ENCODE measurements around the gene EEFSEC. TPM values are rescaled to one million over a fixed set of nuclear protein-coding genes. Genes with fewer than 3 reads are reported as not detected.

EEFSEC gene
- total RNA-seq, 1 donor from 2014 or later = 6.1 TPM

- Histone ChIP-seq H3K9ac (ENCODE audit: low read length) (no peak overlapping the region), H3K36me3 (ENCODE audit: insufficient read depth, low read length) (no peaks in the 10 kb centered on the region), H2AFZ (ENCODE audit: low read depth, low read length) (no peak overlapping the region), H3K27me3 (ENCODE audit: insufficient read depth, low read length) (peaks cover 7% of the 10 kb centered on the region), H4K20me1 (ENCODE audit: insufficient read depth, low read length) (peaks cover 19% of the 10 kb centered on the region), H3K4me1 (ENCODE audit: insufficient read depth, low read length) (peaks cover 5% of the 10 kb centered on the region), H3K79me2 (ENCODE audit: insufficient read depth, low read length) (no peaks in the 10 kb centered on the region), H3K27ac (ENCODE audit: low read depth, low read length) (no peak overlapping the region), H3K4me3 (ENCODE audit: insufficient read depth, low read depth, low read length) (no peak overlapping the region), H3K4me2 (ENCODE audit: low read length) (no peak overlapping the region), H3K9me3 (ENCODE audit: insufficient read depth, low read depth, low read length) (no peaks in the 10 kb centered on the region)
- Mint-ChIP-seq H3K4me3 (ENCODE audit: unreplicated experiment) (no peak overlapping the region), H3K4me1 (ENCODE audit: low read depth, unreplicated experiment) (peaks cover 8% of the 10 kb centered on the region), H3K27ac (ENCODE audit: unreplicated experiment) (no peak overlapping the region), H3K9me3 (ENCODE audit: unreplicated experiment) (no peaks in the 10 kb centered on the region), H3K27me3 (ENCODE audit: low read depth, unreplicated experiment) (peaks cover 18% of the 10 kb centered on the region), H3K36me3 (ENCODE audit: low read depth, unreplicated experiment) (no peaks in the 10 kb centered on the region)
- TF ChIP-seq, protein P1, sequence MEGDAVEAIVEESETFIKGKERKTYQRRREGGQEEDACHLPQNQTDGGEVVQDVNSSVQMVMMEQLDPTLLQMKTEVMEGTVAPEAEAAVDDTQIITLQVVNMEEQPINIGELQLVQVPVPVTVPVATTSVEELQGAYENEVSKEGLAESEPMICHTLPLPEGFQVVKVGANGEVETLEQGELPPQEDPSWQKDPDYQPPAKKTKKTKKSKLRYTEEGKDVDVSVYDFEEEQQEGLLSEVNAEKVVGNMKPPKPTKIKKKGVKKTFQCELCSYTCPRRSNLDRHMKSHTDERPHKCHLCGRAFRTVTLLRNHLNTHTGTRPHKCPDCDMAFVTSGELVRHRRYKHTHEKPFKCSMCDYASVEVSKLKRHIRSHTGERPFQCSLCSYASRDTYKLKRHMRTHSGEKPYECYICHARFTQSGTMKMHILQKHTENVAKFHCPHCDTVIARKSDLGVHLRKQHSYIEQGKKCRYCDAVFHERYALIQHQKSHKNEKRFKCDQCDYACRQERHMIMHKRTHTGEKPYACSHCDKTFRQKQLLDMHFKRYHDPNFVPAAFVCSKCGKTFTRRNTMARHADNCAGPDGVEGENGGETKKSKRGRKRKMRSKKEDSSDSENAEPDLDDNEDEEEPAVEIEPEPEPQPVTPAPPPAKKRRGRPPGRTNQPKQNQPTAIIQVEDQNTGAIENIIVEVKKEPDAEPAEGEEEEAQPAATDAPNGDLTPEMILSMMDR (IDR thresholded peaks at IDR 0.05; ENCODE audit: insufficient read depth, low read depth, low read length) = no peak
- TF ChIP-seq EZH2 (IDR thresholded peaks at IDR 0.05; ENCODE audit: insufficient read depth, low read length) = no peak
- DNase-seq (ENCODE audit: low read depth) = no peak
- FAIRE-seq = no peak
Measured at GRCh38 chr3:128359846-128360642, 206.8 kb downstream of the EEFSEC start.

GRCh38 chr3:128360705-128361271 lies 207.5 kb downstream of the EEFSEC start:
- H4K20me1 ChIP-seq (ENCODE audit: insufficient read depth, low read length) = peaks cover 19% of the 10 kb centered on the region
- TF ChIP-seq EZH2 (IDR thresholded peaks at IDR 0.05; ENCODE audit: insufficient read depth, low read length) = no peak
- H3K9me3 ChIP-seq (ENCODE audit: insufficient read depth, low read depth, low read length) = no peaks in the 10 kb centered on the region
- peaks cover 5% of the 10 kb centered on the region for H3K4me1 ChIP-seq (ENCODE audit: insufficient read depth, low read length)
- peaks cover 7% of the 10 kb centered on the region for H3K27me3 ChIP-seq (ENCODE audit: insufficient read depth, low read length)
- peaks cover 8% of the 10 kb centered on the region for H3K4me1 Mint-ChIP-seq (ENCODE audit: low read depth, unreplicated experiment)
- H3K4me2 ChIP-seq (ENCODE audit: low read length) = peak overlapping the region; percentile 50
- DNase-seq (ENCODE audit: low read depth) (peak; percentile 22), FAIRE-seq (no peak)
- H3K79me2 ChIP-seq (ENCODE audit: insufficient read depth, low read length) = no peaks in the 10 kb centered on the region
- H3K36me3 ChIP-seq (ENCODE audit: insufficient read depth, low read length) = no peaks in the 10 kb centered on the region
- no peak overlapping the region for H3K9ac ChIP-seq (ENCODE audit: low read length)
- peak overlapping the region; percentile 18 for H3K27ac Mint-ChIP-seq (ENCODE audit: unreplicated experiment)
- H3K9me3 Mint-ChIP-seq (ENCODE audit: unreplicated experiment) = no peaks in the 10 kb centered on the region
- no peaks in the 10 kb centered on the region for H3K36me3 Mint-ChIP-seq (ENCODE audit: low read depth, unreplicated experiment)
- no peak overlapping the region for H3K4me3 Mint-ChIP-seq (ENCODE audit: unreplicated experiment)
- peaks cover 18% of the 10 kb centered on the region for H3K27me3 Mint-ChIP-seq (ENCODE audit: low read depth, unreplicated experiment)
- no peak overlapping the region for H2AFZ ChIP-seq (ENCODE audit: low read depth, low read length)
- no peak overlapping the region for H3K27ac ChIP-seq (ENCODE audit: low read depth, low read length)
- H3K4me3 ChIP-seq (ENCODE audit: insufficient read depth, low read depth, low read length) = no peak overlapping the region

DNA sequence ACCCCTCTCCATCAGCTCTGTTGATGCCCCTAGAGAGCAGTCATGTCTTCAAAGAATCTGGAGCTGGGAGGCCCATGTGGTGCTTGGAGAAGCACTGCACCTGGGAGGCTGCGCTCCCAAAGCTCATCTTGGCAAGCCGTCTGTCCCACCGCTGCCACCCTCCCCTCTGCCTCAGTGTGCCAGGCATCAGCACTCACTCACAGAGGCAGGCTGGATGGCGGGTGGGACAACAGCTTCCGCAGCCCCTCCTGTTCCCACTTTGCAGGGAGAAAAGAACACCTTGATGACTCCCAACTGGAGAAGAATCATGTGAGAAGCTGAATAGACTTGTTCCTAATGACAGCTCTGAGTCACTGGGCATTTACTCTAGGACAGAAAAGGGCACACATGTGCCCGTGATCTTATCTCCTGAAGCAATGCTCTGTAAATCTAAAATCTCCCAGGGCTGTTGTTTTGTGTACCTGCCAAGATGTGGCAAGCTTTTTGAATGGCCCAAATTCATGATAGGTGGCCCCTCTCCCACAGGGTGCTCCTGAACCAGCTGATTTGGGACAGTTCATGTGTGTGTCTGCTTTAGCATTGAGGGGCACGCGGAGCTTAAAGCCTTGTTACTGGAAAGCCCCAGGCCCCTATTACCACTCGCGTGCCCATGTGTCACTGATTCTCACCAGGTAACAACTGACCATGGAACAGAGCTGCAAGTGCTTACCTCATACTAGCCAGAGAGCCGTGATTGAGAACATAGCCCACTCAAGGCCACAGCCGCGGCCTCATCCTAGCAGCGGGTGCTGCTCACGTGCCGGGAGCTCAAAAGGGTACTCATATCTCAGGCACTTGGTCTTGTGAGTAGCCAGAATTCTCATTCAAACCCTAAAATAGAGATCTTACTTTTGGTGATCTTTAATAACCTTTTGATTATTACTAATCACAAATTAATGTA lies 209.0 kb downstream of the EEFSEC start:
- FAIRE-seq (no peak), DNase-seq (ENCODE audit: low read depth) (no peak)
- Histone ChIP-seq H3K4me3 (ENCODE audit: insufficient read depth, low read depth, low read length) (no peak overlapping the region), H3K27ac (ENCODE audit: low read depth, low read length) (no peak overlapping the region), H3K9me3 (ENCODE audit: insufficient read depth, low read depth, low read length) (no peaks in the 10 kb centered on the region), H3K79me2 (ENCODE audit: insufficient read depth, low read length) (no peaks in the 10 kb centered on the region), H4K20me1 (ENCODE audit: insufficient read depth, low read length) (peaks cover 23% of the 10 kb centered on the region), H3K4me1 (ENCODE audit: insufficient read depth, low read length) (peaks cover 5% of the 10 kb centered on the region), H3K36me3 (ENCODE audit: insufficient read depth, low read length) (no peaks in the 10 kb centered on the region), H2AFZ (ENCODE audit: low read depth, low read length) (no peak overlapping the region), H3K27me3 (ENCODE audit: insufficient read depth, low read length) (peaks cover 7% of the 10 kb centered on the region), H3K4me2 (ENCODE audit: low read length) (no peak overlapping the region), H3K9ac (ENCODE audit: low read length) (no peak overlapping the region)
- Mint-ChIP-seq H3K27ac (ENCODE audit: unreplicated experiment) (no peak overlapping the region), H3K36me3 (ENCODE audit: low read depth, unreplicated experiment) (peaks cover 4% of the 10 kb centered on the region), H3K27me3 (ENCODE audit: low read depth, unreplicated experiment) (peaks cover 20% of the 10 kb centered on the region), H3K4me3 (ENCODE audit: unreplicated experiment) (no peak overlapping the region), H3K4me1 (ENCODE audit: low read depth, unreplicated experiment) (peaks cover 8% of the 10 kb centered on the region), H3K9me3 (ENCODE audit: unreplicated experiment) (peaks cover 2% of the 10 kb centered on the region)
- TF ChIP-seq, protein P1 (IDR thresholded peaks at IDR 0.05; ENCODE audit: insufficient read depth, low read depth, low read length) = no peak
- TF ChIP-seq EZH2 (IDR thresholded peaks at IDR 0.05; ENCODE audit: insufficient read depth, low read length) = no peak
